ENCODE measurements around the gene GPRC5A.

DNA sequence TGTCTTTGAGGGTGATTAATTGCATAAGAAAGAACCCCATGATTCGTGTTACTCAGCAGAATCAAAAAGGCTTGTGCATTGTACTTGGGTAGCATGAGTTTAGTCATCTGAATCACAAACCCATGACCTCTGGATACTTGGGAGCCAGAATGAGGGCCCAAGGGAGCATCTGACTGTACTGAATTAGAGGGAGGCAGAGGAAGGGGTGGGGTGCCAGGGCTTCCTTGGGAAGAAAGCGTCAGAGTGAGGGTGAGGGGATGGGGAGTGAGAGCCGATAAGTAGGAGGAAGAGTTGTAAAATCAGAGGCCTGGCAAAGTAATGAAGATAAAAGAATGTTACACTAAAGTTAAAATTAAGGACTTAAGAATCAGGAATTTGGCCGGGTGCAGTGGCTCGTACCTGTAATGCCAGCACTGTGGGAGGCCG is 30.8 kb downstream of the GPRC5A start:
- TF ChIP-seq POLR2A (IDR thresholded peaks at IDR 0.05; ENCODE audit: low read length): no peak
- TF ChIP-seq GATA1 (IDR thresholded peaks at IDR 0.05; ENCODE audit: low read depth, low read length): no peak
